Neuronal stem cell (in vitro differentiated cells): ENCODE results near the gene TXLNB.
A peak's percentile ranks its signal among the peaks of the same experiment; 100 is the strongest.

Experiments used
- DNase-seq: peaks from one replicate; pipeline ENCODE4 v3.0.0-alpha.2; 2013; ENCODE audit warnings: low spot score
- H2AFZ ChIP-seq: one replicate; pipeline ENCODE4 v1.6.1; 2013; ENCODE audit warnings: mild to moderate bottlenecking, low read length, inconsistent platforms
- H2AK5ac ChIP-seq: 2 replicates; pipeline ENCODE4 v1.6.1; 2013; ENCODE audit warnings: low read depth, mild to moderate bottlenecking, inconsistent platforms, low read length, moderate library complexity, mixed read lengths
- H2BK120ac ChIP-seq: 2 replicates; pipeline ENCODE4 v1.6.1; 2013; ENCODE audit warnings: low read depth, mild to moderate bottlenecking, inconsistent platforms, low read length, moderate library complexity, mixed read lengths
- H2BK12ac ChIP-seq: one replicate; pipeline ENCODE4 v1.6.1; 2013; ENCODE audit warnings: low read length, inconsistent platforms
- H2BK15ac ChIP-seq: 2 replicates; pipeline ENCODE4 v1.6.1; 2013; ENCODE audit warnings: mild to moderate bottlenecking, low read length, inconsistent platforms, mixed read lengths
- H2BK5ac ChIP-seq: one replicate; pipeline ENCODE4 v1.6.1; 2013; ENCODE audit warnings: inconsistent platforms, mild to moderate bottlenecking, low read length, moderate library complexity
- H3K14ac ChIP-seq: one replicate; pipeline ENCODE4 v1.6.1; 2013; ENCODE audit warnings: low read length, inconsistent platforms
- H3K18ac ChIP-seq: 2 replicates; pipeline ENCODE4 v1.6.1; 2013; ENCODE audit warnings: low read length, inconsistent platforms
- H3K23ac ChIP-seq: 2 replicates; pipeline ENCODE4 v1.6.1; 2013; ENCODE audit warnings: low read depth, mild to moderate bottlenecking, mixed read lengths, low read length, inconsistent platforms; ENCODE audit not compliant: poor library complexity
- H3K27ac ChIP-seq: replicated peaks from 3 replicates; pipeline ENCODE4 v1.5.1; 2013; ENCODE audit warnings: low read length, inconsistent platforms
- H3K27me3 ChIP-seq, 3 experiments: 2 replicates each; pipeline ENCODE4 v1.6.1; 2013; ENCODE audit warnings: low read length in 3 of 3, mild to moderate bottlenecking in 2 of 3, inconsistent platforms in 1 of 3, low read depth in 1 of 3, mixed read lengths in 1 of 3, moderate library complexity in 1 of 3; ENCODE audit not compliant: control insufficient read depth in 3 of 3, insufficient read depth in 3 of 3
- H3K36me3 ChIP-seq, 2 donors: replicated peaks in 1 of 2; 2 replicates each; pipeline ENCODE4 v1.6.1; 2013; ENCODE audit warnings: low read length in 2 of 2; ENCODE audit not compliant: control insufficient read depth in 2 of 2, insufficient read depth in 2 of 2
- H3K4ac ChIP-seq: 2 replicates; pipeline ENCODE4 v1.6.1; 2013; ENCODE audit warnings: inconsistent platforms, mild to moderate bottlenecking, low read length, moderate library complexity
- H3K4me1 ChIP-seq, 2 donors: 1 replicate in 1 of 2; 2 replicates in 1 of 2; pipeline ENCODE4 v1.6.1; 2013; ENCODE audit warnings: low read length in 2 of 2, low read depth in 1 of 2; ENCODE audit not compliant: control insufficient read depth in 2 of 2, insufficient read depth in 1 of 2
- H3K4me2 ChIP-seq: one replicate; pipeline ENCODE4 v1.6.1; 2013; ENCODE audit warnings: mild to moderate bottlenecking, low read length, inconsistent platforms; ENCODE audit not compliant: insufficient read depth, poor library complexity, severe bottlenecking
- H3K4me3 ChIP-seq, 2 donors: 2 replicates each; pipeline ENCODE4 v1.5.1; 2013; ENCODE audit warnings: low read length in 2 of 2, mild to moderate bottlenecking in 2 of 2, inconsistent platforms in 1 of 2, moderate library complexity in 1 of 2
- H3K79me1 ChIP-seq: one replicate; pipeline ENCODE4 v1.6.1; 2013; ENCODE audit warnings: low read depth, mild to moderate bottlenecking, inconsistent platforms, low read length, moderate library complexity
- H3K9ac ChIP-seq: one replicate; pipeline ENCODE4 v1.6.1; 2013; ENCODE audit warnings: mild to moderate bottlenecking, low read depth, low read length, inconsistent platforms; ENCODE audit not compliant: poor library complexity
- H3K9me3 ChIP-seq, 2 donors: replicated peaks in 1 of 2; 2 replicates each; pipeline versions ENCODE3 to v1.6.1; 2013; ENCODE audit warnings: low read length in 2 of 2, mild to moderate bottlenecking in 2 of 2, inconsistent platforms in 1 of 2, low read depth in 1 of 2, mixed read lengths in 1 of 2, moderate library complexity in 1 of 2; ENCODE audit not compliant: control insufficient read depth in 2 of 2, insufficient read depth in 1 of 2
- H4K8ac ChIP-seq: one replicate; pipeline ENCODE4 v1.6.1; 2013; ENCODE audit warnings: low read depth, mild to moderate bottlenecking, inconsistent platforms, low read length, moderate library complexity
- H4K91ac ChIP-seq: one replicate; pipeline ENCODE4 v1.6.1; 2013; ENCODE audit warnings: low read length, low read depth, mild to moderate bottlenecking, inconsistent platforms; ENCODE audit not compliant: poor library complexity
- WGBS, 2 donors: extraction: QIAGEN DNeasy Blood & Tissue Kit; methylation state at CpG; one replicate each; pipeline ENCODE4 v1.1.7; 2013; ENCODE audit warnings: missing lambda C conversion rate in 2 of 2, mixed read lengths in 1 of 2; ENCODE audit not compliant: insufficient read length in 2 of 2, insufficient replicate concordance in 1 of 2; ENCODE audit errors: extremely low coverage in 2 of 2; 5-methylcytosine and 5-hydroxymethylcytosine counted together

TXLNB gene

GRCh38 chr6:139320081-139320480 is 28.3 kb upstream of the TXLNB start:
- no peak overlapping the region for H3K23ac ChIP-seq
- no peak overlapping the region for H2BK12ac ChIP-seq
- no peak overlapping the region for H3K4me3 ChIP-seq
- H2BK5ac ChIP-seq, result no peak overlapping the region
- no peak overlapping the region for H2AK5ac ChIP-seq
- DNase-seq, result no peak
- no peak overlapping the region for H3K27ac ChIP-seq
- H3K36me3 ChIP-seq, result no peaks in the 10 kb centered on the region
- no peaks in the 10 kb centered on the region for H3K27me3 ChIP-seq
- H4K8ac ChIP-seq, result no peak overlapping the region
- no peak overlapping the region for H2AFZ ChIP-seq
- no peak overlapping the region for H3K9ac ChIP-seq
- H3K4me1 ChIP-seq, result peaks cover 4 to 6% of the 10 kb centered on the region in 2 donors
- no peak overlapping the region for H2BK15ac ChIP-seq
- H3K14ac ChIP-seq, result no peak overlapping the region
- no peaks in the 10 kb centered on the region for H3K79me1 ChIP-seq
- no peak overlapping the region for H3K18ac ChIP-seq
- H3K9me3 ChIP-seq, result peaks cover 0 to 1% of the 10 kb centered on the region in 2 donors
- no peak overlapping the region for H3K4me2 ChIP-seq
- WGBS, 2 donors, result no CpG with 5 or more reads among the region's 2 CpGs
- no peak overlapping the region for H4K91ac ChIP-seq
- H3K4ac ChIP-seq, result no peak overlapping the region
- no peak overlapping the region for H2BK120ac ChIP-seq

GRCh38 chr6:139316622-139317317 is 25.0 kb upstream of the TXLNB start:
- no peak overlapping the region for H2BK120ac ChIP-seq
- H4K91ac ChIP-seq, result no peak overlapping the region
- H3K4me1 ChIP-seq, result peaks cover 5 to 9% of the 10 kb centered on the region in 2 donors
- WGBS, 2 donors, result no CpG with 5 or more reads among the region's 2 CpGs
- peaks cover 0 to 1% of the 10 kb centered on the region in 2 donors for H3K9me3 ChIP-seq
- H3K9ac ChIP-seq, result no peak overlapping the region
- H3K23ac ChIP-seq, result no peak overlapping the region
- H2BK5ac ChIP-seq, result no peak overlapping the region
- H2AK5ac ChIP-seq, result no peak overlapping the region
- H2BK15ac ChIP-seq, result no peak overlapping the region
- H3K4me3 ChIP-seq, result no peak overlapping the region
- no peak overlapping the region for H2AFZ ChIP-seq
- no peak overlapping the region for H3K14ac ChIP-seq
- no peak for DNase-seq
- H3K4ac ChIP-seq, result no peak overlapping the region
- no peak overlapping the region for H3K4me2 ChIP-seq
- H3K36me3 ChIP-seq, result no peaks in the 10 kb centered on the region
- no peak overlapping the region for H2BK12ac ChIP-seq
- H4K8ac ChIP-seq, result peak overlapping the region; percentile 43
- H3K27ac ChIP-seq, result no peak overlapping the region
- H3K18ac ChIP-seq, result no peak overlapping the region
- H3K27me3 ChIP-seq, result no peaks in the 10 kb centered on the region
- no peaks in the 10 kb centered on the region for H3K79me1 ChIP-seq

- Histone ChIP-seq H2AK5ac (no peak overlapping the region), H3K79me1 (no peaks in the 10 kb centered on the region), H3K36me3 (no peaks in the 10 kb centered on the region), H3K14ac (no peak overlapping the region), H2BK5ac (no peak overlapping the region), H3K18ac (no peak overlapping the region), H3K4me3 (no peak overlapping the region), H2BK15ac (no peak overlapping the region), H2BK12ac (no peak overlapping the region), H2BK120ac (no peak overlapping the region), H3K23ac (no peak overlapping the region), H3K4me2 (no peak overlapping the region), H4K8ac (no peak overlapping the region), H3K9ac (no peak overlapping the region), H4K91ac (no peak overlapping the region), H3K9me3 (no peaks in the 10 kb centered on the region), H3K4ac (no peak overlapping the region), H3K4me1 (peaks cover 5 to 9% of the 10 kb centered on the region in 2 donors), H2AFZ (peak overlapping the region; percentile 78), H3K27me3 (no peaks in the 10 kb centered on the region), H3K27ac (peak overlapping the region; percentile 59)
- no CpG with 5 or more reads among the region's 6 CpGs for WGBS, 2 donors
- DNase-seq, result no peak
These were observed 22.2 kb upstream of the TXLNB start for GRCh38 chr6:139313784-139314545.

DNA sequence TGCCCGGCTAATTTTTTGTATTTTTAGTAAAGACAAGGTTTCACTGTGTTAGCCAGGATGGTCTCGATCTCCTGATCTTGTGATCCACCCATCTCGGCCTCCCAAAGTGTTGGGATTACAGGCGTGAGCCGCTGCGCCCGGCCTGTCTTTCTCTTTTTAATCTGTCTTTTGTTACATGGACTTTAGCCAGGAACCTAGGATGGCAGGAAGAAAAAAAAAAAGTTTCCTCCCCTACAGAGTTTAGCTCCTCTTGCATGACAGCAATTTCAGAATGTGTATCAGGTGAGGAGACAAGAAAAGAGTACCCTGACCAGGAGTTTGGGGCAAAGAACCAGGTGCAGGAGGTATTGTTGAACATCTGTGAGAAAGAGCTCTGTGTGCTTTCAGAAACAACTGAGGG is 21.4 kb upstream of the TXLNB start:
- no peak overlapping the region for H3K23ac ChIP-seq
- no peak overlapping the region for H3K4me3 ChIP-seq
- no peak overlapping the region for H4K91ac ChIP-seq
- no peak overlapping the region for H2BK120ac ChIP-seq
- no peak overlapping the region for H3K4ac ChIP-seq
- H2BK5ac ChIP-seq, result no peak overlapping the region
- no peak overlapping the region for H3K18ac ChIP-seq
- peak overlapping the region; percentile 78 for H2AFZ ChIP-seq
- no peak overlapping the region for H3K14ac ChIP-seq
- H3K4me1 ChIP-seq, result peaks cover 5 to 9% of the 10 kb centered on the region in 2 donors
- no peaks in the 10 kb centered on the region for H3K36me3 ChIP-seq
- H2BK12ac ChIP-seq, result no peak overlapping the region
- peak; percentile 27 for DNase-seq
- no CpG with 5 or more reads among the region's 7 CpGs for WGBS, 2 donors
- H4K8ac ChIP-seq, result no peak overlapping the region
- H2BK15ac ChIP-seq, result no peak overlapping the region
- no peak overlapping the region for H3K9ac ChIP-seq
- no peak overlapping the region for H3K4me2 ChIP-seq
- H3K9me3 ChIP-seq, result no peaks in the 10 kb centered on the region
- H3K27me3 ChIP-seq, result no peaks in the 10 kb centered on the region
- peak overlapping the region; percentile 59 for H3K27ac ChIP-seq
- H2AK5ac ChIP-seq, result no peak overlapping the region
- H3K79me1 ChIP-seq, result no peaks in the 10 kb centered on the region
